OCI-LY7 (cell line): ENCODE measurements around the gene NIN. TPM values are rescaled to one million over a fixed set of nuclear protein-coding genes. Genes with fewer than 3 reads are reported as not detected.

ENCODE experiments used
- BruUV-seq: library from RNA; stranded (reverse); fragments of 400-500 nt; replicated peaks from 2 replicates; lab custom pipeline; 2021; lab: Mats Ljungman, UMichigan
- CTCF ChIA-PET: fragments of 300-600 bp; sonication (Branson Sonifier 250); formaldehyde crosslinking; loops from one replicate; lab custom pipeline; 2022; ENCODE audit warnings: antibody characterized with exemption; ENCODE audit not compliant: unreplicated experiment; lab: Charles Lee
- POLR2A ChIA-PET: fragments of 300-600 bp; sonication (Branson Sonifier 250); formaldehyde crosslinking; loops from one replicate; lab custom pipeline; 2022; ENCODE audit warnings: antibody characterized with exemption; lab: Charles Lee
- DNase-seq: peaks from one replicate; pipeline ENCODE4 v3.0.0-alpha.2; 2015; ENCODE audit warnings: low spot score
- H2AFZ ChIP-seq: fragments of 200-600 bp; sonication (generic), shearing (Covaris generic); 2 replicates; pipeline ENCODE4 v1.6.1; 2014; ENCODE audit warnings: mild to moderate bottlenecking, antibody characterized with exemption, low read length, moderate library complexity
- H3K27ac ChIP-seq: fragments of 200-600 bp; sonication (generic); 2 replicates; pipeline ENCODE4 v1.5.1; 2014; ENCODE audit warnings: mixed run types, low read depth, mild to moderate bottlenecking, moderate library complexity, low read length, inconsistent platforms; ENCODE audit not compliant: poor library complexity, severe bottlenecking
- H3K36me3 ChIP-seq: fragments of 200-600 bp; sonication (generic); 2 replicates; pipeline ENCODE4 v1.6.1; 2014; ENCODE audit warnings: mild to moderate bottlenecking, antibody characterized with exemption, low read length, moderate library complexity, mixed read lengths; ENCODE audit not compliant: insufficient read depth
- H3K4me1 ChIP-seq: fragments of 200-600 bp; sonication (generic); 2 replicates; pipeline ENCODE4 v1.5.1; 2014; ENCODE audit warnings: mild to moderate bottlenecking, low read length; ENCODE audit not compliant: insufficient read depth, poor library complexity, severe bottlenecking
- H3K4me2 ChIP-seq: fragments of 200-600 bp; sonication (generic); 2 replicates; pipeline ENCODE4 v1.6.1; 2014; ENCODE audit warnings: mild to moderate bottlenecking, low read length
- H3K4me3 ChIP-seq: fragments of 200-600 bp; sonication (generic); 2 replicates; pipeline ENCODE4 v1.5.1; 2014; ENCODE audit warnings: mild to moderate bottlenecking, low read depth, low read length; ENCODE audit not compliant: poor library complexity, severe bottlenecking
- H3K79me2 ChIP-seq: fragments of 200-600 bp; sonication (generic); 2 replicates; pipeline ENCODE4 v1.6.1; 2016; ENCODE audit warnings: low read depth, mild to moderate bottlenecking, low read length, moderate library complexity, mixed read lengths; ENCODE audit not compliant: insufficient read depth
- H3K9me2 ChIP-seq: fragments of 200-600 bp; sonication (generic); 2 replicates; pipeline ENCODE4 v1.6.1; 2016; ENCODE audit warnings: mild to moderate bottlenecking, low read length, mixed read lengths; ENCODE audit not compliant: insufficient read depth
- H3K9me3 ChIP-seq: fragments of 200-600 bp; sonication (generic); 2 replicates; pipeline ENCODE4 v1.6.1; 2014; ENCODE audit warnings: mild to moderate bottlenecking, mixed run types, low read length, mixed read lengths
- H4K20me1 ChIP-seq: fragments of 200-600 bp; sonication (generic); 2 replicates; pipeline ENCODE4 v1.6.1; 2014; ENCODE audit warnings: mild to moderate bottlenecking, antibody characterized with exemption, low read length, moderate library complexity, mixed read lengths; ENCODE audit not compliant: insufficient read depth
- CTCF ChIP-seq: fragments of 200-600 bp; sonication (generic); conservative IDR thresholded peaks from 2 replicates; pipeline ENCODE4 v1.5.1; 2014; ENCODE audit warnings: mild to moderate bottlenecking, antibody characterized with exemption, low read length, moderate library complexity, mixed read lengths
- EZH2phosphoT487 ChIP-seq: fragments of 200-600 bp; sonication (generic); IDR thresholded peaks from 2 replicates; pipeline ENCODE4 v1.6.1; 2018; ENCODE audit warnings: low read depth, borderline replicate concordance, mild to moderate bottlenecking, mixed run types, antibody characterized with exemption, low read length, moderate library complexity, mixed read lengths
- intact Hi-C: fragments of 100-400 bp; cut with micrococcal nuclease; formaldehyde crosslinking; loops from one replicate; pipeline ENCODE4 v1.10.0; 2022; ENCODE audit not compliant: unreplicated experiment
- total RNA-seq, 2 experiments: library from RNA; depleted of rRNA in 1 of 2; stranded (reverse); fragments of >200 nt in 1 of 2; shearing (Covaris generic) in 1 of 2; gene quantifications; 2 replicates each; pipeline ENCODE4 v1.2.3, GENCODE V29; 2014 to 2022

The NIN gene
- total RNA-seq, 2 experiments from 2014 or later = 95.3 to 189 TPM

- DNase-seq = peak; percentile 81
- no TSS peak for BruUV-seq
- peak overlapping the region; percentile 61 for H3K27ac ChIP-seq
- H3K9me3 ChIP-seq = no peaks in the 10 kb centered on the region
- no peaks in the 10 kb centered on the region for H3K9me2 ChIP-seq
- H3K4me3 ChIP-seq = peak overlapping the region; percentile 15
- ChIA-PET POLR2A (interaction anchor here (0.6 to 18.1 kb wide), 4 partner anchors 9 to 60 kb away, joined by 3 to 404 read pairs (median 81); partner anchors contain the start of gene NIN), CTCF (interaction anchor here (0.6 to 0.8 kb wide), 2 partner anchors 20 to 62 kb away, joined by 3 read pairs; no protein-coding TSS in a partner anchor)
- H4K20me1 ChIP-seq = no peaks in the 10 kb centered on the region
- TF ChIP-seq CTCF (no peak), EZH2phosphoT487 (no peak)
- no peak overlapping the region for H2AFZ ChIP-seq
- H3K4me1 ChIP-seq = peaks cover 73% of the 10 kb centered on the region
- peaks cover 59% of the 10 kb centered on the region for H3K79me2 ChIP-seq
- intact Hi-C loops = loop anchor here (10.0 kb wide), 1 partner anchor 447 kb away; the partner anchor contains the start of gene TMX1
- peak overlapping the region; percentile 83 for H3K4me2 ChIP-seq
- H3K36me3 ChIP-seq = peaks cover 51% of the 10 kb centered on the region
Observed at GRCh38 chr14:50798048-50798421, 32.9 kb downstream of the NIN start.

DNA sequence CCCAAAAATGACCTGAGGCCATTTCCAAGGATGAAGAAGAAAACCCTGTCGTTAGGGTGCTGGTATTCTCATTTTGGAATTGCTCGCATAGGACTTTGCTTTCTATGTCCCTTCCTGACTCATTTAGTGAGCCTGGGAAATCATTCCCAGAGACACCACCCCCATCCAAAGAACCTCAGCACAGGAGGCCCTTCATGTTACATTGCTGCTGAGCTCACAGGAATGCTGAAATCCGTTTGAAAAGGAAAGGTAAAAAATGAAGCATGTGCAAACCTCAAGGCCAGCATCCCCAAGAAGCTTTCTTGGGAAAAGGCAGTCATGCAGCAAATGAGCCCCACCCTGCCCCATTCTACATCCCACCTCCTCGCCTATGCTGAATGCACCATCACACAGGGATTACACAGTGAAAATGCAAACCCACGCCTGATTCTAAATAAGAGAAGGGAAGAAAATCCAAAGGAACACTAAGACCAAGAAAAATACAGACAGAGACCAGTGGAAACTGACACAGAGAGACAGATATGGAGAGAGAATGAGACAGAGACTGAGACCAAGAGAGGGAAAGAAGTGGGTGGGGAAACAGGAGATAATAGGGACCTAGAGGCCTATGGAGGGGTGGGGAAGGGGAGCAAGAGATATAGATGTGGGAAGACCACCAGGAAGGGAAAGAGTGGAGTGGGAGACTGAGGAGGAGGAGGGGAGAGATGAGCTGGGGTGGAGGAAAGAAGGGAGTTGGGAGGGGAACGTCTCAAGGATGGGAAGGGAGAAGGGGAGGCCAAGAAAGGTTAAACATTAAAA lies 33.5 kb downstream of the NIN start:
- no TSS peak for BruUV-seq
- peak overlapping the region; percentile 15 for H3K4me3 ChIP-seq
- H2AFZ ChIP-seq = no peak overlapping the region
- no peaks in the 10 kb centered on the region for H3K9me2 ChIP-seq
- ChIA-PET POLR2A (interaction anchor here (0.6 to 18.1 kb wide), 10 partner anchors 9 to 755 kb away, joined by 3 to 404 read pairs (median 4); partner anchors contain the start of gene NIN), CTCF (interaction anchor here (0.6 to 1.2 kb wide), 4 partner anchors 12 to 63 kb away, joined by 3 to 4 read pairs (median 3); no protein-coding TSS in a partner anchor)
- no peak for DNase-seq
- H3K4me1 ChIP-seq = peaks cover 77% of the 10 kb centered on the region
- H3K79me2 ChIP-seq = peaks cover 62% of the 10 kb centered on the region
- H3K4me2 ChIP-seq = peak overlapping the region; percentile 83
- H3K27ac ChIP-seq = peak overlapping the region; percentile 61
- H4K20me1 ChIP-seq = no peaks in the 10 kb centered on the region
- TF ChIP-seq CTCF = no peak
- TF ChIP-seq EZH2phosphoT487 = no peak
- intact Hi-C loops = loop anchor here (10.0 kb wide), 1 partner anchor 447 kb away; the partner anchor contains the start of gene TMX1
- no peaks in the 10 kb centered on the region for H3K9me3 ChIP-seq
- peaks cover 50% of the 10 kb centered on the region for H3K36me3 ChIP-seq
